OCI-LY1 (cell line): ENCODE results near the gene SLCO4A1.

Experiments
- H2AFZ ChIP-seq: fragments of 200-600 bp; sonication (generic), shearing (Covaris generic); 2 replicates; pipeline ENCODE4 v1.6.0; 2014; ENCODE audit warnings: antibody characterized with exemption, mild to moderate bottlenecking, low read length
- H3F3A ChIP-seq: fragments of 200-600 bp; sonication (generic), shearing (Covaris generic); 2 replicates; pipeline ENCODE4 v1.6.0; 2014; ENCODE audit warnings: mild to moderate bottlenecking, antibody characterized with exemption, low read length, moderate library complexity; ENCODE audit not compliant: insufficient read depth
- H3K27ac ChIP-seq: fragments of 200-600 bp; sonication (generic); 2 replicates; pipeline ENCODE4 v1.5.1; 2014; ENCODE audit warnings: low read length, mixed run types, mild to moderate bottlenecking, low read depth; ENCODE audit not compliant: poor library complexity, severe bottlenecking
- H3K27me3 ChIP-seq: fragments of 200-600 bp; sonication (generic); 2 replicates; pipeline ENCODE4 v1.6.0; 2014; ENCODE audit warnings: antibody characterized with exemption, mild to moderate bottlenecking, low read length, moderate library complexity; ENCODE audit not compliant: insufficient read depth
- H3K36me3 ChIP-seq: fragments of 200-600 bp; sonication (generic); 2 replicates; pipeline ENCODE4 v1.6.1; 2014; ENCODE audit warnings: mild to moderate bottlenecking, antibody characterized with exemption, low read length, moderate library complexity, mixed read lengths; ENCODE audit not compliant: insufficient read depth
- H3K4me1 ChIP-seq: fragments of 200-600 bp; sonication (generic); 2 replicates; pipeline ENCODE4 v1.5.1; 2014; ENCODE audit warnings: mild to moderate bottlenecking, low read length, moderate library complexity; ENCODE audit not compliant: insufficient read depth, severe bottlenecking
- H3K4me2 ChIP-seq: fragments of 200-600 bp; sonication (generic), shearing (Covaris generic); 2 replicates; pipeline ENCODE4 v1.6.1; 2014; ENCODE audit warnings: low read length
- H3K4me3 ChIP-seq: fragments of 200-600 bp; sonication (generic); 2 replicates; pipeline ENCODE4 v1.5.1; 2014; ENCODE audit warnings: low read length, low read depth, mild to moderate bottlenecking, mixed read lengths; ENCODE audit not compliant: poor library complexity, severe bottlenecking
- H3K79me2 ChIP-seq: fragments of 200-600 bp; shearing (Covaris generic); 2 replicates; pipeline ENCODE4 v1.6.1; 2016; ENCODE audit warnings: mixed run types, low read length, mixed read lengths; ENCODE audit not compliant: insufficient read depth
- H3K9ac ChIP-seq: fragments of 200-600 bp; sonication (generic), shearing (Covaris generic); 2 replicates; pipeline ENCODE4 v1.6.1; 2014; ENCODE audit warnings: mild to moderate bottlenecking, low read length, mixed read lengths
- H3K9me2 ChIP-seq: fragments of 200-600 bp; sonication (generic), shearing (Covaris generic); 2 replicates; pipeline ENCODE4 v1.6.1; 2014; ENCODE audit warnings: low read depth, mild to moderate bottlenecking, low read length, mixed read lengths
- H3K9me3 ChIP-seq: fragments of 200-600 bp; shearing (Covaris generic); 2 replicates; pipeline ENCODE4 v1.6.1; 2014; ENCODE audit warnings: low read length, mixed read lengths
- H4K20me1 ChIP-seq: fragments of 200-600 bp; sonication (generic), shearing (Covaris generic); 2 replicates; pipeline ENCODE4 v1.6.0; 2016; ENCODE audit warnings: mild to moderate bottlenecking, low read length; ENCODE audit not compliant: insufficient read depth
- EZH2 ChIP-seq: fragments of 200-600 bp; sonication (generic), shearing (Covaris generic); IDR thresholded peaks from 2 replicates; pipeline ENCODE4 v1.8.0; 2017; ENCODE audit warnings: borderline replicate concordance, mixed run types, mild to moderate bottlenecking, antibody characterized with exemption, low read length, moderate library complexity, mixed read lengths
- TF ChIP-seq, protein P1 (sequence below): fragments of 200-600 bp; sonication (generic), shearing (Covaris generic); IDR thresholded peaks from 2 replicates; pipeline ENCODE4 v1.5.1; 2017; ENCODE audit warnings: mild to moderate bottlenecking, antibody characterized with exemption, low read length, moderate library complexity, mixed read lengths

SLCO4A1 gene

DNA sequence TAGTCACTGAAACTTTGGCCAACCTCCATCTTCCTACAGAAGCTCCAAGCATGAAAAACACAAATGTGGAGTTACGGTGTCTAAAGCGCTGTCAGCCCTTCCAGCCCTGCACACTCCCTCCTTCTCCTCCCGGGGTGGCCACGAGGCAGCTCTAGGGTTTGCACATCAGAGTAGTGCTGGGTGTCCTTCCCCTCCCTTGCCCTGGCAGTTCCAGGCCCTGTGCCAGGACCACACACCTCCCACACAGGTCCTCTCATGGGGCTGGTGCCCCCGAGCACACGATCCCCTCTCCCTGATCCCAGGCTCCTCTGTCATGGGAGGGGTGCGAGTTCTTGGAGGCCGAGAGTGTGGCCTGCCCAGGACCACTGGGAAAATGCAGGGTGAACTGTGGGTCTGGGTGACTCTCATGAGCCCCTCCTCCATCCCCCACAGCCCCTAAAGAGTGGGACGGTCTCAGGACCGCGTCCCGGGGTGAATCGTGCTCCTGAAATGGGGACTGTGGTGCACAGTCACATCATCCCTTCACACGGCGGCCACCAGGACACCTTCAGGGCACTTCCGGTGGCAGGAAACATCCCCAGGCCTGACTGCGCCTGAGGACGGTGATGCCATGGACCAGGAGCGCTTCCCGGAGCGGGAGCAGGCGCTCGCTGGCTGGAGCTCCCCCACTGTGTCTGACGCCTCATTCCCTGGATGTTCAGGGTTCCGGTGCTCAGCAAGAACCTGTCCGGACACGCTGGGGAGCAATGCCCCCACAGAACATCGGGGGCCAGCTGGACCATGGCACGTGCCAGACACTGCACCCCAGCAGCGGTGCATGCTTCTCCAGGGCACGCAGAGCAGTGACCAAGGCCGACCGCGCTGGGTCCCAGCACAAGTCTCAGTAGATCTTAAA, 42.8 kb upstream of the SLCO4A1 start:
- Histone ChIP-seq H3K9me2 (no peaks in the 10 kb centered on the region), H2AFZ (no peak overlapping the region), H3F3A (no peaks in the 10 kb centered on the region), H3K79me2 (no peaks in the 10 kb centered on the region), H3K4me1 (no peaks in the 10 kb centered on the region), H3K27ac (no peak overlapping the region), H3K4me2 (no peak overlapping the region), H3K27me3 (peaks cover 5% of the 10 kb centered on the region; the same call in 1 of the 2 replicates), H3K9ac (no peak overlapping the region), H3K9me3 (no peaks in the 10 kb centered on the region), H3K36me3 (no peaks in the 10 kb centered on the region), H4K20me1 (no peaks in the 10 kb centered on the region), H3K4me3 (no peak overlapping the region)
- TF ChIP-seq, protein P1, sequence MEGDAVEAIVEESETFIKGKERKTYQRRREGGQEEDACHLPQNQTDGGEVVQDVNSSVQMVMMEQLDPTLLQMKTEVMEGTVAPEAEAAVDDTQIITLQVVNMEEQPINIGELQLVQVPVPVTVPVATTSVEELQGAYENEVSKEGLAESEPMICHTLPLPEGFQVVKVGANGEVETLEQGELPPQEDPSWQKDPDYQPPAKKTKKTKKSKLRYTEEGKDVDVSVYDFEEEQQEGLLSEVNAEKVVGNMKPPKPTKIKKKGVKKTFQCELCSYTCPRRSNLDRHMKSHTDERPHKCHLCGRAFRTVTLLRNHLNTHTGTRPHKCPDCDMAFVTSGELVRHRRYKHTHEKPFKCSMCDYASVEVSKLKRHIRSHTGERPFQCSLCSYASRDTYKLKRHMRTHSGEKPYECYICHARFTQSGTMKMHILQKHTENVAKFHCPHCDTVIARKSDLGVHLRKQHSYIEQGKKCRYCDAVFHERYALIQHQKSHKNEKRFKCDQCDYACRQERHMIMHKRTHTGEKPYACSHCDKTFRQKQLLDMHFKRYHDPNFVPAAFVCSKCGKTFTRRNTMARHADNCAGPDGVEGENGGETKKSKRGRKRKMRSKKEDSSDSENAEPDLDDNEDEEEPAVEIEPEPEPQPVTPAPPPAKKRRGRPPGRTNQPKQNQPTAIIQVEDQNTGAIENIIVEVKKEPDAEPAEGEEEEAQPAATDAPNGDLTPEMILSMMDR, result no peak
- no peak for TF ChIP-seq EZH2

DNA sequence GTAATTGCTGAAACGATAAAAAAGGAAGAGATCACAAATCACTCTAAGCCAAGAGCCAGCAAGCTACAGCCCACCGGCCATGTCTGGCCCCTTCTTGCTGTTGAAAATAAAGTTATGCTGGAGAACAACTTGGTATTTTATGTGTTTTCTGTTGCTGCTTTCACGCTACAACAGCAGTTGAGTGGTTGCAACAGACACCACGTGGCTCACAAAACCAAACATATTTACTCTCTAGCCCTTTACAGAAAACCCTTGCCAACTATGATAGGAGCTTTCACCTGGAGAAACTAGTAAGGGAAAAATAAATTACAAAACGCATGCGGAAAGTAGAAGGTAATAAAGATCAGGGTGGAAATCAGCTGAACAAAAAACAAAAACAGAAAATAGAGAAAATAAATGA, 41.1 kb upstream of the SLCO4A1 start:
- Histone ChIP-seq H3K4me2 (no peak overlapping the region), H3K79me2 (no peaks in the 10 kb centered on the region)

DNA sequence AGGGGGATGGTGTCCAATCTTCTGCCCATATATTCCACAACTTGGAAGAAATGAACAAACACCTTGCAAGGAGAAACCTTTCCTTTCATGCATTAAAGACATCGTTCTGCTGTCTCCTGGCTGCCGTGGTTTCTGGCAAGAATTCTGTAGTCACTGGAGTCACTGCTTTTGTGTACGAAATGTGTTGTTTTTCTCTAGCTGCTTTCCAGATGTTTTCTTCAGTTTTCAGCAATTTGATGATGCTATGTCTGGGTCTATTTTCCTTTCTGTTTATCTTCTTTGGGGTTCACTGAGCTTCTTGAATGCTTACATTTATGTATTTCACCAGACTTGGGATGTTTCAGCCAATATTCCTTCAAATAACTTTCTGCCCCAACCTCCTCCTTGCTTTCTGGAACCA, 40.6 kb upstream of the SLCO4A1 start:
- H4K20me1 ChIP-seq, result no peaks in the 10 kb centered on the region
- H3K27me3 ChIP-seq, result peaks cover 5% of the 10 kb centered on the region; the same call in 1 of the 2 replicates
- H3K9ac ChIP-seq, result no peak overlapping the region
- no peak overlapping the region for H3K4me3 ChIP-seq
- H3K27ac ChIP-seq, result no peak overlapping the region
- TF ChIP-seq, protein P1, result no peak
- no peak for TF ChIP-seq EZH2
- H3F3A ChIP-seq, result no peaks in the 10 kb centered on the region
- H3K79me2 ChIP-seq, result no peaks in the 10 kb centered on the region
- H3K9me3 ChIP-seq, result no peaks in the 10 kb centered on the region
- no peaks in the 10 kb centered on the region for H3K9me2 ChIP-seq
- no peak overlapping the region for H2AFZ ChIP-seq
- no peak overlapping the region for H3K4me2 ChIP-seq
- peaks cover 4% of the 10 kb centered on the region for H3K4me1 ChIP-seq
- H3K36me3 ChIP-seq, result no peaks in the 10 kb centered on the region

More for the DNA sequence above, 41.1 kb upstream of the SLCO4A1 start:
- Histone ChIP-seq H3F3A (no peaks in the 10 kb centered on the region), H4K20me1 (no peaks in the 10 kb centered on the region), H3K9me2 (no peaks in the 10 kb centered on the region), H3K4me3 (no peak overlapping the region), H3K9ac (no peak overlapping the region), H3K4me1 (peaks cover under 1% of the 10 kb centered on the region), H3K9me3 (no peaks in the 10 kb centered on the region), H3K27me3 (peaks cover 5% of the 10 kb centered on the region; the same call in 1 of the 2 replicates), H2AFZ (no peak overlapping the region), H3K27ac (no peak overlapping the region), H3K36me3 (no peaks in the 10 kb centered on the region)
- TF ChIP-seq, protein P1, result no peak
- no peak for TF ChIP-seq EZH2
